ENCODE measurements around the gene ADAMTS14. TPM values are rescaled to one million over a fixed set of nuclear protein-coding genes. Genes with fewer than 3 reads are reported as not detected.

ADAMTS14 gene
- total RNA-seq, 1 donor from 2014 or later: 0.64 TPM

- ATAC-seq: no peak
Measured at GRCh38 chr10:70676511-70676910, 4.2 kb downstream of the ADAMTS14 start.

- ATAC-seq: no peak
Measured at GRCh38 chr10:70677016-70677415, 4.7 kb downstream of the ADAMTS14 start.

GRCh38 chr10:70677620-70678249, 5.4 kb downstream of the ADAMTS14 start:
- ATAC-seq: no peak

- no peak for ATAC-seq
Measured at GRCh38 chr10:70678250-70678635, 5.9 kb downstream of the ADAMTS14 start.

- ATAC-seq: no peak
Measured at GRCh38 chr10:70678757-70679489, 6.6 kb downstream of the ADAMTS14 start.

GRCh38 chr10:70679498-70679897, 7.2 kb downstream of the ADAMTS14 start:
- ATAC-seq: no peak

GRCh38 chr10:70680899-70681730, 8.8 kb downstream of the ADAMTS14 start:
- no peak for ATAC-seq

GRCh38 chr10:70681731-70682005, 9.4 kb downstream of the ADAMTS14 start:
- ATAC-seq: no peak

- peak; percentile 86 for ATAC-seq
Measured at GRCh38 chr10:70682920-70683600, 10.8 kb downstream of the ADAMTS14 start.

GRCh38 chr10:70683601-70683934, 11.3 kb downstream of the ADAMTS14 start:
- no peak for ATAC-seq

- no peak for ATAC-seq
Measured at GRCh38 chr10:70683940-70684339, 11.6 kb downstream of the ADAMTS14 start.

- ATAC-seq: no peak
Measured at GRCh38 chr10:70684374-70684773, 12.1 kb downstream of the ADAMTS14 start.

GRCh38 chr10:70684839-70685454, 12.6 kb downstream of the ADAMTS14 start:
- no peak for ATAC-seq

- ATAC-seq: no peak
Measured at GRCh38 chr10:70685455-70685911, 13.2 kb downstream of the ADAMTS14 start.

GRCh38 chr10:70688828-70689227, 16.5 kb downstream of the ADAMTS14 start:
- no peak for ATAC-seq

GRCh38 chr10:70689661-70690060, 17.4 kb downstream of the ADAMTS14 start:
- no peak for ATAC-seq

GRCh38 chr10:70690589-70690988, 18.3 kb downstream of the ADAMTS14 start:
- ATAC-seq: peak; percentile 22

GRCh38 chr10:70691611-70692010, 19.3 kb downstream of the ADAMTS14 start:
- no peak for ATAC-seq

GRCh38 chr10:70692043-70692603, 19.8 kb downstream of the ADAMTS14 start:
- ATAC-seq: peak; percentile 24

GRCh38 chr10:70693619-70694335, 21.5 kb downstream of the ADAMTS14 start:
- ATAC-seq: no peak

GRCh38 chr10:70694418-70695141, 22.3 kb downstream of the ADAMTS14 start:
- no peak for ATAC-seq

Data from esophagus mucosa (tissue), 1 donor.